Endothelial cell of umbilical vein (primary cell): ENCODE data around the gene DCAF12. TPM values are rescaled to one million over a fixed set of nuclear protein-coding genes. Genes with fewer than 3 reads are reported as not detected.

Experiments
- BruUV-seq: library from RNA; stranded (reverse); fragments of 400-500 nt; replicated peaks from 2 replicates; lab custom pipeline; 2021; lab: Mats Ljungman, UMichigan
- CTCF ChIA-PET: fragments of 300-600, 350-600 bp; sonication (Branson Sonifier 250); formaldehyde crosslinking; loops from one replicate; lab custom pipeline; 2021; ENCODE audit warnings: antibody characterized with exemption, inconsistent platforms; lab: Charles Lee
- POLR2A ChIA-PET: fragments of 300-600, 350-600 bp; sonication (Branson Sonifier 250); formaldehyde crosslinking; loops from one replicate; lab custom pipeline; 2021; ENCODE audit warnings: antibody characterized with exemption, inconsistent platforms; lab: Charles Lee
- DNase-seq: peaks from one replicate; pipeline ENCODE4 v3.0.0-alpha.2; 2011; ENCODE audit warnings: low read depth, low spot score
- FAIRE-seq: peaks from 2 replicates; lab custom pipeline; 2011; peaks lifted over from hg19 to GRCh38; lab: Jason Lieb, UNC
- H2AFZ ChIP-seq: 2 replicates; pipeline ENCODE4 v1.6.0; 2012; ENCODE audit warnings: low read depth, low read length, control low read depth, inconsistent platforms
- H3K27ac ChIP-seq: 2 replicates; pipeline ENCODE4 v1.5.1; 2011; ENCODE audit warnings: low read depth, mild to moderate bottlenecking, control low read depth, low read length, moderate library complexity; ENCODE audit not compliant: insufficient read depth
- H3K27me3 ChIP-seq, 2 experiments: 2 replicates each; pipeline versions ENCODE4 v1.6.0 to v1.6.1; 2011; ENCODE audit warnings: low read length in 2 of 2, mixed read lengths in 1 of 2; ENCODE audit not compliant: control insufficient read depth in 2 of 2, insufficient read depth in 2 of 2
- H3K36me3 ChIP-seq, 2 experiments: 2 replicates in 1 of 2; 3 replicates in 1 of 2; pipeline ENCODE4 v1.5.1; 2011; ENCODE audit warnings: low read length in 2 of 2, mild to moderate bottlenecking in 1 of 2, moderate library complexity in 1 of 2; ENCODE audit not compliant: control insufficient read depth in 2 of 2, insufficient read depth in 2 of 2; ENCODE audit errors: extremely low read depth in 1 of 2
- H3K4me1 ChIP-seq: 3 replicates; pipeline ENCODE4 v1.5.1; 2011; ENCODE audit warnings: mild to moderate bottlenecking, low read length; ENCODE audit not compliant: control insufficient read depth, insufficient read depth; ENCODE audit errors: extremely low read depth
- H3K4me2 ChIP-seq: 2 replicates; pipeline ENCODE4 v1.6.1; 2011; ENCODE audit warnings: low read length, control low read depth, mixed read lengths; ENCODE audit not compliant: insufficient read depth
- H3K4me3 ChIP-seq, 3 experiments: fragments of 200-600 bp in 1 of 3; sonication (generic), shearing (Covaris generic) in 1 of 3; replicated peaks in 1 of 3; 2 replicates each; pipeline ENCODE4 v1.5.1; 2011 to 2016; ENCODE audit warnings: control low read depth in 3 of 3, low read length in 3 of 3, mild to moderate bottlenecking in 2 of 3, inconsistent platforms in 1 of 3, low read depth in 1 of 3, moderate library complexity in 1 of 3; ENCODE audit not compliant: insufficient read depth in 1 of 3
- H3K79me2 ChIP-seq: 2 replicates; pipeline ENCODE4 v1.6.0; 2012; ENCODE audit warnings: low read length, inconsistent platforms; ENCODE audit not compliant: control insufficient read depth, insufficient read depth
- H3K9ac ChIP-seq: replicated peaks from 2 replicates; pipeline ENCODE3; 2011; ENCODE audit warnings: low read length, control low read depth; ENCODE audit not compliant: insufficient read depth; ENCODE audit errors: extremely low read depth
- H3K9me1 ChIP-seq: replicated peaks from 3 replicates; pipeline ENCODE4 v1.6.0; 2011; ENCODE audit warnings: mild to moderate bottlenecking, low read length; ENCODE audit not compliant: control insufficient read depth, insufficient read depth; ENCODE audit errors: extremely low read depth
- H3K9me3 ChIP-seq: replicated peaks from 2 replicates; pipeline ENCODE4 v1.5.1; 2012; ENCODE audit warnings: low read length, inconsistent platforms; ENCODE audit not compliant: control insufficient read depth, insufficient read depth
- H4K20me1 ChIP-seq: replicated peaks from 2 replicates; pipeline ENCODE3; 2011; ENCODE audit warnings: mild to moderate bottlenecking, low read length; ENCODE audit not compliant: control insufficient read depth, insufficient read depth; ENCODE audit errors: extremely low read depth
- EZH2 ChIP-seq: IDR thresholded peaks from 2 replicates; pipeline ENCODE4 v1.6.1; 2012; ENCODE audit warnings: borderline replicate concordance, low read depth, mild to moderate bottlenecking, moderate library complexity, low read length, inconsistent platforms; ENCODE audit not compliant: severe bottlenecking
- FOS ChIP-seq: IDR thresholded peaks from 2 replicates; pipeline ENCODE4 v1.6.1; 2011; ENCODE audit warnings: mild to moderate bottlenecking, low read length, moderate library complexity, borderline replicate concordance; ENCODE audit not compliant: insufficient read depth
- GATA2 ChIP-seq: IDR thresholded peaks from 2 replicates; pipeline ENCODE4 v1.7.0; 2011; ENCODE audit warnings: low read depth, mild to moderate bottlenecking, moderate library complexity, mixed read lengths, low read length; ENCODE audit not compliant: insufficient read length, insufficient read depth
- JUN ChIP-seq: IDR thresholded peaks from 2 replicates; pipeline ENCODE4 v1.6.1; 2011; ENCODE audit warnings: borderline replicate concordance, low read depth; ENCODE audit not compliant: insufficient read length, insufficient read depth
- MYC ChIP-seq: IDR thresholded peaks from one replicate; pipeline ENCODE4 v1.6.1; 2011; ENCODE audit warnings: mild to moderate bottlenecking, low read depth, low read length
- POLR2A ChIP-seq: IDR thresholded peaks from 2 replicates; pipeline ENCODE4 v1.6.1; 2012; ENCODE audit warnings: low read depth, mild to moderate bottlenecking, control low read depth, low read length
- POLR2AphosphoS5 ChIP-seq: IDR thresholded peaks from 2 replicates; pipeline ENCODE4 v1.6.1; 2012; ENCODE audit warnings: low read depth, mild to moderate bottlenecking, control low read depth, low read length, moderate library complexity; ENCODE audit not compliant: insufficient read depth
- dilution Hi-C: fragments of 300-500 bp; cut with MboI; formaldehyde crosslinking; loops from one replicate; pipeline ENCODE4 v1.15.0; 2019; ENCODE audit warnings: low sequenced_read_pairs; ENCODE audit not compliant: extremely low pct_ligation_motif_present
- intact Hi-C: fragments of 100-400 bp; cut with micrococcal nuclease; formaldehyde crosslinking; loops from one replicate; pipeline ENCODE4 v1.10.0; 2022
- polyA plus RNA-seq, 4 experiments: library from polyadenylated mRNA; depleted of rRNA in 3 of 4; stranded (reverse) in 3 of 4; unstranded in 1 of 4; fragments of >200 nt; gene quantifications; 2 replicates each; pipeline versions ENCODE4 v1.2.1 to v1.2.3, GENCODE V29; 2011 to 2012; ENCODE audit warnings: missing spikeins in 1 of 4
- total RNA-seq: library from RNA; stranded (reverse); gene quantifications from 2 replicates; pipeline ENCODE4 v1.2.3, GENCODE V29; 2021
- TF ChIP-seq, protein P1 (sequence below): IDR thresholded peaks from 2 replicates; pipeline ENCODE4 v1.6.1; 2011; ENCODE audit not compliant: insufficient read depth, insufficient read length
- TF ChIP-seq, protein P2 (sequence below), 2 donors: IDR thresholded peaks; 1 replicate in 1 of 2; 2 replicates in 1 of 2; pipeline ENCODE4 v1.5.1; 2011; ENCODE audit warnings: low read length in 2 of 2, mild to moderate bottlenecking in 2 of 2, moderate library complexity in 2 of 2, control low read depth in 1 of 2, inconsistent platforms in 1 of 2, low read depth in 1 of 2; ENCODE audit not compliant: insufficient read depth in 1 of 2; ENCODE audit errors: extremely low read depth in 1 of 2

Gene DCAF12
- total and polyA plus RNA-seq, 2 donors (not counting 3 experiments of a cell fraction or from before 2014, with no cell fraction given), result 26.2 to 28.4 TPM

DNA sequence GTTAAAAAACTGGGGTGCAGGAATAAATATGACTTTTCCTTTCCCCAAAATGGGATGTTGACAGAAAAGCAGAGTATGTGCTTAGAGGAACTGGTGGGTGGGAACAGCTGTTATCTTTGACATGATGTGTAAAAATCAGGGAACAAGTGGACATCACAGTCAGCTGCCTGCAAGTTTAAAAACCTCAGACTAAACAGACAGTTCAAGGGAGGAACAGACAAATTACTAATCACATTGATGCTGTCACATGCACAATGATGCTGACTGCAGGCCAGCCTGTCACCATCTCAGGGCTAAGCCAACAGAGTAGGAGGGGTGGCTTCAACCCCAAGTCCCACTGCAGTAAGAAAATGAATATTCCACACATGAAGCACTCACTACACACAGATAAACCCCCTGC, 39.6 kb downstream of the DCAF12 start:
- TF ChIP-seq, protein P1, sequence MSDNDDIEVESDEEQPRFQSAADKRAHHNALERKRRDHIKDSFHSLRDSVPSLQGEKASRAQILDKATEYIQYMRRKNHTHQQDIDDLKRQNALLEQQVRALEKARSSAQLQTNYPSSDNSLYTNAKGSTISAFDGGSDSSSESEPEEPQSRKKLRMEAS, result no peak
- TF ChIP-seq POLR2AphosphoS5, result no peak
- TF ChIP-seq POLR2A, result no peak
- TF ChIP-seq, protein P2, sequence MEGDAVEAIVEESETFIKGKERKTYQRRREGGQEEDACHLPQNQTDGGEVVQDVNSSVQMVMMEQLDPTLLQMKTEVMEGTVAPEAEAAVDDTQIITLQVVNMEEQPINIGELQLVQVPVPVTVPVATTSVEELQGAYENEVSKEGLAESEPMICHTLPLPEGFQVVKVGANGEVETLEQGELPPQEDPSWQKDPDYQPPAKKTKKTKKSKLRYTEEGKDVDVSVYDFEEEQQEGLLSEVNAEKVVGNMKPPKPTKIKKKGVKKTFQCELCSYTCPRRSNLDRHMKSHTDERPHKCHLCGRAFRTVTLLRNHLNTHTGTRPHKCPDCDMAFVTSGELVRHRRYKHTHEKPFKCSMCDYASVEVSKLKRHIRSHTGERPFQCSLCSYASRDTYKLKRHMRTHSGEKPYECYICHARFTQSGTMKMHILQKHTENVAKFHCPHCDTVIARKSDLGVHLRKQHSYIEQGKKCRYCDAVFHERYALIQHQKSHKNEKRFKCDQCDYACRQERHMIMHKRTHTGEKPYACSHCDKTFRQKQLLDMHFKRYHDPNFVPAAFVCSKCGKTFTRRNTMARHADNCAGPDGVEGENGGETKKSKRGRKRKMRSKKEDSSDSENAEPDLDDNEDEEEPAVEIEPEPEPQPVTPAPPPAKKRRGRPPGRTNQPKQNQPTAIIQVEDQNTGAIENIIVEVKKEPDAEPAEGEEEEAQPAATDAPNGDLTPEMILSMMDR (IDR thresholded peaks at IDR 0.05; ENCODE audit: extremely low read depth in 1 of 2, insufficient read depth in 1 of 2, low read depth in 1 of 2, low read length in 2 of 2), result no peak
- TF ChIP-seq EZH2, result no peak
- no peak for TF ChIP-seq GATA2
- TF ChIP-seq FOS, result no peak
- TF ChIP-seq MYC, result no peak
- no peak for TF ChIP-seq JUN
- Histone ChIP-seq H3K9me3 (no peaks in the 10 kb centered on the region), H2AFZ (no peak overlapping the region), H4K20me1 (no peaks in the 10 kb centered on the region), H3K27me3 (no peaks in the 10 kb centered on the region), H3K9ac (no peak overlapping the region), H3K79me2 (no peaks in the 10 kb centered on the region), H3K9me1 (no peaks in the 10 kb centered on the region), H3K27ac (no peak overlapping the region), H3K36me3 (peaks cover 23 to 25% of the 10 kb centered on the region in 2 experiments), H3K4me3 (no peak overlapping the region), H3K4me1 (no peaks in the 10 kb centered on the region), H3K4me2 (no peak overlapping the region)
- dilution Hi-C loops, result no loop called here
- ChIA-PET CTCF (no interaction called here), POLR2A (no interaction called here)
- BruUV-seq, result no TSS peak
- DNase-seq (no peak), FAIRE-seq (no peak)
- intact Hi-C loops, result no loop called here
